ENCODE results near the gene ZAP70. TPM values are rescaled to one million over a fixed set of nuclear protein-coding genes. Genes with fewer than 3 reads are reported as not detected.
A peak's percentile ranks its signal among the peaks of the same experiment; 100 is the strongest.

The ZAP70 gene
- total and polyA plus RNA-seq, 10 of the 15 experiments (the other 5 are each of a cell fraction or from before 2014, with no cell fraction given): 0.18 to 2.9 (median 1.2) TPM; not detected in 1

DNA sequence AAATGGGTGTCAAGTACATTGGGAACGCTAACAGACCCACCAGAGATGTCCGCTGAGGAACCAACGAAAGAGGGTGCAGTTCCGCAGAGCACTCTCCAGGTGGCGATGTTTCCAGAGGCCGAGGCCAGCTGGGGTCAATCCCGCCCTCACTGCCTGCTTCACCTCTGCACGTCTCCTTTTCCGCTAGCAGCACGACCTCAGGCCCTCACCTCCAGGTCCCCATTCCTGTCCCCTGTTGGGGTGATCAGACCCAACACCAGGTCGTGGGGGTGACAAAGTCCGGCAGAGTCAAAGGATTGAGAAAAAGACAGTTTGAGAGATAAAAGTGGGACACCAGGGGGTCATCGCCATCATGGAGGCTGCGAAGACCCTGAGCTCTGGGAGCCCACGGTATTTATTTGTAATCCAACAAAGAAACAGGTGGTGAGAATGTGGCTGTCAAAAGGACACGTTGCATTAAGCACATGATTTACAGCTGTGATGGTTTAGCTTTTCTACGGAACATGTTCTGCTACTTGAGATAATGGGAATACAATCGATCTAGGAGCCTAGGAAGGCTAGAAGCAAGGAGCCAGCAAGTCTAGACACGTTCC is 27.3 kb downstream of the ZAP70 start (continued):
- TF ChIP-seq TCF12 (IDR thresholded peaks at IDR 0.05; ENCODE audit: low read depth, low read length) (peak; percentile 80), NRF1 (conservative IDR thresholded peaks at IDR 0.05; ENCODE audit: low read depth, low read length) (no peak), NFIC (IDR thresholded peaks at IDR 0.05; ENCODE audit: low read depth, low read length) (no peak), EP300 (IDR thresholded peaks at IDR 0.05; ENCODE audit: borderline replicate concordance in 1 of 2, control insufficient read depth in 1 of 2, low read depth in 2 of 2, low read length in 2 of 2) (no peak), BCLAF1 (IDR thresholded peaks at IDR 0.05) (no peak), RB1 (IDR thresholded peaks at IDR 0.05; ENCODE audit: borderline replicate concordance) (0 out of 2 replicates have a peak, but pooled peaks have one; percentile 40)
- TF ChIP-seq, protein P1, sequence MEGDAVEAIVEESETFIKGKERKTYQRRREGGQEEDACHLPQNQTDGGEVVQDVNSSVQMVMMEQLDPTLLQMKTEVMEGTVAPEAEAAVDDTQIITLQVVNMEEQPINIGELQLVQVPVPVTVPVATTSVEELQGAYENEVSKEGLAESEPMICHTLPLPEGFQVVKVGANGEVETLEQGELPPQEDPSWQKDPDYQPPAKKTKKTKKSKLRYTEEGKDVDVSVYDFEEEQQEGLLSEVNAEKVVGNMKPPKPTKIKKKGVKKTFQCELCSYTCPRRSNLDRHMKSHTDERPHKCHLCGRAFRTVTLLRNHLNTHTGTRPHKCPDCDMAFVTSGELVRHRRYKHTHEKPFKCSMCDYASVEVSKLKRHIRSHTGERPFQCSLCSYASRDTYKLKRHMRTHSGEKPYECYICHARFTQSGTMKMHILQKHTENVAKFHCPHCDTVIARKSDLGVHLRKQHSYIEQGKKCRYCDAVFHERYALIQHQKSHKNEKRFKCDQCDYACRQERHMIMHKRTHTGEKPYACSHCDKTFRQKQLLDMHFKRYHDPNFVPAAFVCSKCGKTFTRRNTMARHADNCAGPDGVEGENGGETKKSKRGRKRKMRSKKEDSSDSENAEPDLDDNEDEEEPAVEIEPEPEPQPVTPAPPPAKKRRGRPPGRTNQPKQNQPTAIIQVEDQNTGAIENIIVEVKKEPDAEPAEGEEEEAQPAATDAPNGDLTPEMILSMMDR (IDR thresholded peaks at IDR 0.05 in 2 of 3, conservative IDR thresholded peaks at IDR 0.05 in 1 of 3; ENCODE audit: control insufficient read depth in 2 of 3, extremely low read depth in 1 of 3, insufficient read depth in 1 of 3, low read depth in 3 of 3, low read length in 3 of 3): peak; percentile 84 to 92 (median 87)
- TF ChIP-seq, protein P2, sequence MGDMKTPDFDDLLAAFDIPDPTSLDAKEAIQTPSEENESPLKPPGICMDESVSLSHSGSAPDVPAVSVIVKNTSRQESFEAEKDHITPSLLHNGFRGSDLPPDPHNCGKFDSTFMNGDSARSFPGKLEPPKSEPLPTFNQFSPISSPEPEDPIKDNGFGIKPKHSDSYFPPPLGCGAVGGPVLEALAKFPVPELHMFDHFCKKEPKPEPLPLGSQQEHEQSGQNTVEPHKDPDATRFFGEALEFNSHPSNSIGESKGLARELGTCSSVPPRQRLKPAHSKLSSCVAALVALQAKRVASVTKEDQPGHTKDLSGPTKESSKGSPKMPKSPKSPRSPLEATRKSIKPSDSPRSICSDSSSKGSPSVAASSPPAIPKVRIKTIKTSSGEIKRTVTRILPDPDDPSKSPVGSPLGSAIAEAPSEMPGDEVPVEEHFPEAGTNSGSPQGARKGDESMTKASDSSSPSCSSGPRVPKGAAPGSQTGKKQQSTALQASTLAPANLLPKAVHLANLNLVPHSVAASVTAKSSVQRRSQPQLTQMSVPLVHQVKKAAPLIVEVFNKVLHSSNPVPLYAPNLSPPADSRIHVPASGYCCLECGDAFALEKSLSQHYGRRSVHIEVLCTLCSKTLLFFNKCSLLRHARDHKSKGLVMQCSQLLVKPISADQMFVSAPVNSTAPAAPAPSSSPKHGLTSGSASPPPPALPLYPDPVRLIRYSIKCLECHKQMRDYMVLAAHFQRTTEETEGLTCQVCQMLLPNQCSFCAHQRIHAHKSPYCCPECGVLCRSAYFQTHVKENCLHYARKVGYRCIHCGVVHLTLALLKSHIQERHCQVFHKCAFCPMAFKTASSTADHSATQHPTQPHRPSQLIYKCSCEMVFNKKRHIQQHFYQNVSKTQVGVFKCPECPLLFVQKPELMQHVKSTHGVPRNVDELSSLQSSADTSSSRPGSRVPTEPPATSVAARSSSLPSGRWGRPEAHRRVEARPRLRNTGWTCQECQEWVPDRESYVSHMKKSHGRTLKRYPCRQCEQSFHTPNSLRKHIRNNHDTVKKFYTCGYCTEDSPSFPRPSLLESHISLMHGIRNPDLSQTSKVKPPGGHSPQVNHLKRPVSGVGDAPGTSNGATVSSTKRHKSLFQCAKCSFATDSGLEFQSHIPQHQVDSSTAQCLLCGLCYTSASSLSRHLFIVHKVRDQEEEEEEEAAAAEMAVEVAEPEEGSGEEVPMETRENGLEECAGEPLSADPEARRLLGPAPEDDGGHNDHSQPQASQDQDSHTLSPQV (IDR thresholded peaks at IDR 0.05): no peak
- TF ChIP-seq, protein P3, sequence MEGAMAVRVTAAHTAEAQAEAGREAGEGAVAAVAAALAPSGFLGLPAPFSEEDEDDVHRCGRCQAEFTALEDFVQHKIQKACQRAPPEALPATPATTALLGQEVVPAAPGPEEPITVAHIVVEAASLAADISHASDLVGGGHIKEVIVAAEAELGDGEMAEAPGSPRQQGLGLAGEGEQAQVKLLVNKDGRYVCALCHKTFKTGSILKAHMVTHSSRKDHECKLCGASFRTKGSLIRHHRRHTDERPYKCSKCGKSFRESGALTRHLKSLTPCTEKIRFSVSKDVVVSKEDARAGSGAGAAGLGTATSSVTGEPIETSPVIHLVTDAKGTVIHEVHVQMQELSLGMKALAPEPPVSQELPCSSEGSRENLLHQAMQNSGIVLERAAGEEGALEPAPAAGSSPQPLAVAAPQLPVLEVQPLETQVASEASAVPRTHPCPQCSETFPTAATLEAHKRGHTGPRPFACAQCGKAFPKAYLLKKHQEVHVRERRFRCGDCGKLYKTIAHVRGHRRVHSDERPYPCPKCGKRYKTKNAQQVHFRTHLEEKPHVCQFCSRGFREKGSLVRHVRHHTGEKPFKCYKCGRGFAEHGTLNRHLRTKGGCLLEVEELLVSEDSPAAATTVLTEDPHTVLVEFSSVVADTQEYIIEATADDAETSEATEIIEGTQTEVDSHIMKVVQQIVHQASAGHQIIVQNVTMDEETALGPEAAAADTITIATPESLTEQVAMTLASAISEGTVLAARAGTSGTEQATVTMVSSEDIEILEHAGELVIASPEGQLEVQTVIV (IDR thresholded peaks at IDR 0.05; ENCODE audit: borderline replicate concordance, partially characterized antibody): no peak
